Mucosa of descending colon (tissue), 3 donors: ENCODE measurements around the gene DSE. TPM values are rescaled to one million over a fixed set of nuclear protein-coding genes. Genes with fewer than 3 reads are reported as not detected.

Experiments
- ATAC-seq: fragments of 200-7000 bp; cut with Tn5 transposase; one replicate; pipeline ENCODE4 v1.9.1; 2020; ENCODE audit warnings: mild to moderate bottlenecking, moderate library complexity
- DNase-seq, 3 donors: peaks; one replicate each; pipeline ENCODE4 v3.0.0-alpha.2; 2020
- H3K36me3 ChIP-seq: fragments of 200-600 bp; one replicate; pipeline ENCODE4 v1.8.0; 2021; ENCODE audit warnings: low read depth, mild to moderate bottlenecking
- H3K4me1 ChIP-seq: fragments of 200-600 bp; one replicate; pipeline ENCODE4 v1.8.0; 2021; ENCODE audit warnings: low read depth, mild to moderate bottlenecking
- H3K4me3 ChIP-seq: fragments of 200-600 bp; one replicate; pipeline ENCODE4 v1.8.0; 2021; ENCODE audit warnings: mild to moderate bottlenecking
- H3K9me3 ChIP-seq: fragments of 200-600 bp; one replicate; pipeline ENCODE4 v1.8.0; 2021; ENCODE audit warnings: mild to moderate bottlenecking
- CTCF ChIP-seq: fragments of 200-600 bp; IDR thresholded peaks from one replicate; pipeline ENCODE4 v1.8.0; 2022; ENCODE audit warnings: antibody characterized with exemption, mild to moderate bottlenecking
- intact Hi-C, 2 donors: fragments of 100-400 bp; cut with DNase I in 1 of 2; cut with micrococcal nuclease in 1 of 2; formaldehyde crosslinking; loops; one replicate each; pipeline versions ENCODE4 v1.11.0 to v1.11.1; 2022; cut with DNase I, micrococcal nuclease
- total RNA-seq, 3 donors: library from RNA; stranded (reverse); fragmentation: NEBNext Ultra II Directional in 2 of 3; extraction: Animal tissue kit (Norgen Biotek cat#: 25700) in 2 of 3; gene quantifications; one replicate each; pipeline versions ENCODE4 v1.2.1 to v1.2.4, GENCODE V29; 2021 to 2023
- donor health status: DM: no; HTN: no; CAD: no; lungs with moderate emphysema.
- donor health status: DM: no; HTN: no; CAD: no.
- donor health status: DM: no; HTN: yes; CAD: no.

DSE gene
- total RNA-seq, 3 donors from 2014 or later, result 6.3 to 23.8 (median 14.4) TPM

GRCh38 chr6:116492331-116493067, 121.8 kb downstream of the DSE start:
- TF ChIP-seq CTCF, result no peak
- ATAC-seq, result no peak
- intact Hi-C loops, result no loop called here
- H3K9me3 ChIP-seq, result no peaks in the 10 kb centered on the region
- no peaks in the 10 kb centered on the region for H3K4me1 ChIP-seq
- H3K36me3 ChIP-seq, result no peaks in the 10 kb centered on the region
- DNase-seq, result no peak
- no peak overlapping the region for H3K4me3 ChIP-seq

Other genes with a start within 250 kb of the DSE start
- not detected for gene COL10A1, start 244.8 kb upstream of the DSE start, total RNA-seq
- gene TSPYL4, start 116.9 kb upstream of the DSE start, total RNA-seq, result 10 to 100 TPM in 1 of 3 donors, 1 to 10 TPM in 2; 6.1 to 16.8 (median 9.5) TPM
- gene TSPYL1, start 91.0 kb upstream of the DSE start, total RNA-seq, result 100 to 1,000 TPM in 1 of 3 donors, 10 to 100 TPM in 2; 65.5 to 105 (median 67.0) TPM
- 1 to 10 TPM in 2 of 3 donors, not detected in 1; 4.2 to 5.6 TPM for gene CALHM6, start 90.4 kb downstream of the DSE start, total RNA-seq
- under 1 TPM; 0.20 to 0.85 (median 0.72) TPM for gene CALHM5, start 140.7 kb downstream of the DSE start, total RNA-seq
- gene TRAPPC3L, start 174.7 kb downstream of the DSE start, total RNA-seq, result not detected
- gene CALHM4, start 182.8 kb downstream of the DSE start, total RNA-seq, result not detected
- gene RWDD1, start 200.6 kb downstream of the DSE start, total RNA-seq, result 10 to 100 TPM; 21.0 to 58.0 (median 34.2) TPM
- gene RSPH4A, start 245.5 kb downstream of the DSE start, total RNA-seq, result under 1 TPM; 0.14 to 0.35 (median 0.19) TPM